Colonic mucosa (tissue), 4 donors: ENCODE results near the gene IGFALS. TPM values are rescaled to one million over a fixed set of nuclear protein-coding genes. Genes with fewer than 3 reads are reported as not detected.

ENCODE experiments used
- DNase-seq: peaks from one replicate; pipeline ENCODE4 v3.0.0-alpha.2; 2020
- H3K27ac ChIP-seq: fragments of 200-600 bp; one replicate; pipeline ENCODE4 v1.8.0; 2021
- H3K27me3 ChIP-seq: fragments of 200-600 bp; one replicate; pipeline ENCODE4 v1.8.0; 2021
- H3K36me3 ChIP-seq: fragments of 200-600 bp; one replicate; pipeline ENCODE4 v1.8.0; 2021
- H3K4me1 ChIP-seq: fragments of 200-600 bp; one replicate; pipeline ENCODE4 v1.8.0; 2021; ENCODE audit warnings: mild to moderate bottlenecking
- H3K4me3 ChIP-seq: fragments of 200-600 bp; one replicate; pipeline ENCODE4 v1.8.0; 2021
- H3K9ac ChIP-seq, 2 donors: one replicate each; pipeline ENCODE4 v1.7.0; 2013; ENCODE audit warnings: control low read depth in 2 of 2, low read depth in 2 of 2, low read length in 2 of 2
- H3K9me3 ChIP-seq: fragments of 200-600 bp; one replicate; pipeline ENCODE4 v1.8.0; 2021
- intact Hi-C: fragments of 100-400 bp; cut with DNase I; formaldehyde crosslinking; loops from one replicate; pipeline ENCODE4 v1.14.1; 2022
- total RNA-seq, 2 donors: library from RNA; stranded (reverse); fragmentation: NEBNext Ultra II Directional in 1 of 2; extraction: Animal tissue kit (Norgen Biotek cat#: 25700) in 1 of 2; gene quantifications; one replicate each; pipeline ENCODE4 v1.2.1, GENCODE V29; 2021
- TF ChIP-seq, protein P1 (sequence below): fragments of 200-600 bp; IDR thresholded peaks from one replicate; pipeline ENCODE4 v1.8.0; 2022; ENCODE audit warnings: antibody characterized with exemption, mild to moderate bottlenecking
- donor health status: healthy.
- donor health status: DM: no; HTN: no; CAD: no.
- donor health status: DM: no; HTN: no; CAD: no.

Gene IGFALS
- total RNA-seq, 2 donors from 2014 or later = 5.7 to 7.0 TPM

DNA sequence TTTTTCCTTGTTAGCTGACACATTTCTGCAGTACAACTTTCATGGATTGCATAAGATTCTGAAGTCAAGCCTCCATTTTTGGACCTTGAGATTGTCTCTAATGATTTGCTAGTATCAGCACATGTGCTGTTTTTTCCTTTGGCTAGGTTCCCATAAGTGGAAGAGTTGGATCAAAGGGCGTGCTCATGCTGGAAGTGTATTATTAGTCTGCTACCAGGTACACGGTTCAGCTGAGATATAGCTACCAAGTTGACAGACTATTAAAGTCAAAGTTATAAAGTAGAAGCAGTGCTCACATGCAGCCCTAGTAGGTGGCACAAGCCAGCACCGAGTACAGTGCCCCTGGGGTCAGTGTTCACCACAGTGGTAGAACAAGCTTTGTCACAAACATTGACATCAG is 36.7 kb upstream of the IGFALS start:
- intact Hi-C loops = no loop called here

DNA sequence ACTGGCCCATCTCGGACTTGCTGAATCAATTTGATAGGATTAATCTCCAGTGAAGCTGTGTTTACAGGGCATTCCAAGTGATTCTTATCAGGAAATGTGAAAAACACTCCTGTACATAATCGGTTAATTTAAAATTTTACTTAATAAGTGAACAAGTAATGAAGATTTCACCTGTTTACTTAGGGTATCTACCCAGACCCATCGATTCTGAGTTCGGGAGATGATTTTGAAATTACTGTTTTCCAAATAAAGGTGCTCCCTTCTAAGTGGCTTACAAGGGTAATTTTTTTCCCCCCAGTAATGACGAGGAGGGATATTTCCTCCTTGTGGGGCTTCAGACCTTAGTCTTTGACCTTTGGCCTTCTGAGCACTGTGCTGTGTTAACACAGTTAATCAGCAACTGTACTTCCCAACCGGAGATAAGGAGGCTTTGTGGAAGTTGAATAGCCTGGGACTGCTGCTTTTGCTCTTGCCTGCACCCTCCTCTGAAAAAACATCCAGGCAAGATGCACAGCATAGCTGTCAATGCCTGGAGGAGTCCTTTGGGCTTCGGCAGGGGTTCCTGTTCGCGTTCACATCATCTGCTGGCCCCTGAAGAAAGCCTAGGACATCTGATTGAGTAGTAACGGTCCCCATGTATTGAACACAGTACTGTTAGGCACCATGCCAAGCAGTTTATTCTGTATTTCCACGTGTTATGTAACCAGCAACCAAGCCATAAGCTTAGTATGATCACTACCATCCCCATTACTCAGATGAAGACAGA is 35.3 kb upstream of the IGFALS start:
- no peaks in the 10 kb centered on the region for H3K36me3 ChIP-seq
- peak; percentile 59 for DNase-seq
- H3K4me3 ChIP-seq = peak overlapping the region; percentile 92
- intact Hi-C loops = no loop called here
- H3K9me3 ChIP-seq = no peaks in the 10 kb centered on the region
- peaks cover 24% of the 10 kb centered on the region for H3K4me1 ChIP-seq
- no peaks in the 10 kb centered on the region for H3K27me3 ChIP-seq
- peak overlapping the region; percentile 70 for H3K27ac ChIP-seq
- TF ChIP-seq, protein P1, sequence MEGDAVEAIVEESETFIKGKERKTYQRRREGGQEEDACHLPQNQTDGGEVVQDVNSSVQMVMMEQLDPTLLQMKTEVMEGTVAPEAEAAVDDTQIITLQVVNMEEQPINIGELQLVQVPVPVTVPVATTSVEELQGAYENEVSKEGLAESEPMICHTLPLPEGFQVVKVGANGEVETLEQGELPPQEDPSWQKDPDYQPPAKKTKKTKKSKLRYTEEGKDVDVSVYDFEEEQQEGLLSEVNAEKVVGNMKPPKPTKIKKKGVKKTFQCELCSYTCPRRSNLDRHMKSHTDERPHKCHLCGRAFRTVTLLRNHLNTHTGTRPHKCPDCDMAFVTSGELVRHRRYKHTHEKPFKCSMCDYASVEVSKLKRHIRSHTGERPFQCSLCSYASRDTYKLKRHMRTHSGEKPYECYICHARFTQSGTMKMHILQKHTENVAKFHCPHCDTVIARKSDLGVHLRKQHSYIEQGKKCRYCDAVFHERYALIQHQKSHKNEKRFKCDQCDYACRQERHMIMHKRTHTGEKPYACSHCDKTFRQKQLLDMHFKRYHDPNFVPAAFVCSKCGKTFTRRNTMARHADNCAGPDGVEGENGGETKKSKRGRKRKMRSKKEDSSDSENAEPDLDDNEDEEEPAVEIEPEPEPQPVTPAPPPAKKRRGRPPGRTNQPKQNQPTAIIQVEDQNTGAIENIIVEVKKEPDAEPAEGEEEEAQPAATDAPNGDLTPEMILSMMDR = no peak
- H3K9ac ChIP-seq = peak overlapping the region in 1 of 2 donors; percentile 82

More for the DNA sequence above, 36.7 kb upstream of the IGFALS start:
- Histone ChIP-seq H3K4me1 (peaks cover 21% of the 10 kb centered on the region), H3K36me3 (no peaks in the 10 kb centered on the region), H3K4me3 (no peak overlapping the region), H3K9me3 (no peaks in the 10 kb centered on the region), H3K27ac (peak overlapping the region; percentile 70), H3K27me3 (no peaks in the 10 kb centered on the region), H3K9ac (peak overlapping the region in 1 of 2 donors; percentile 44)
- TF ChIP-seq, protein P1 = no peak
- peak; percentile 38 for DNase-seq

DNA sequence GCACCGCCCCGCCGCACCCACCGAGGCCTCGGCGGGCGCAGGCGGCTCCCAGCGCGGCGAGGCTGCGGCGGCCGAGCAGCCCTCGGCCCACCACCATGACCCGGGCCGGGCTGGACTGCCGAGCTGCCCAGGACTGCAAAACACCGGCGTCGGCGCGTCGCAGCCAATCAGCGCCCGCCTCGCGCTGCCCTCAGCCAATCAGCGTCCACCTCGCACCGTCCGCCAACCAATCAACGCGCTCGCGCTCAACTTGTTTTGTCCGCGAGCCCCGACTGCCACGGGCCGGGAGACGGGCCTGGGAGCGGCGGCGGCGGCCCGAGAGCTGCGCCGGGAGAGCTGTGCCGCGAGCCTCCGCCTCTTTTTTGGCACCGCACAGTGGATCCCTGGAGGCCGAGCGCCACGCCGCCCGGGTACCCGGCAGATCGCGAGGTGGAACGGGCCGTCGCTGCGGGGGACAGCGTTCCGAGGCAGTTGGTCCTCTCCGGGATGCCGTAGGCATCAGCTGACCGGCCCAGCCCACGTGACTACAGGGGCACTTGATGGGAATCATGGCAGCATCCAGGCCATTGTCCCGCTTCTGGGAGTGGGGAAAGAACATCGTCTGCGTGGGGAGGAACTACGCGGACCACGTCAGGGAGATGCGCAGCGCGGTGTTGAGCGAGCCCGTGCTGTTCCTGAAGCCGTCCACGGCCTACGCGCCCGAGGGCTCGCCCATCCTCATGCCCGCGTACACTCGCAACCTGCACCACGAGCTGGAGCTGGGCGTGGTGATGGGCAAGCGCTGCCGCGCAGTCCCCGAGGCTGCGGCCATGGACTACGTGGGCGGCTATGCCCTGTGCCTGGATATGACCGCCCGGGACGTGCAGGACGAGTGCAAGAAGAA is 33.4 kb upstream of the IGFALS start, which contains the start of the genes FAHD1 and HAGH:
Gene FAHD1, plus strand, starts transcription at position 516 of the 883 bp plus-strand sequence. Its CDS starts 33 bp downstream, at position 549.
Gene HAGH, minus strand, starts transcription at position 135 of the 883 bp plus-strand sequence. Its CDS starts 38 bp downstream, at position 97.
- Histone ChIP-seq H3K4me3 (peak within 1 kb of the TSS; percentile 92), H3K27ac (peak within 1 kb of the TSS; percentile 80), H3K4me1 (peaks cover 24% of the 10 kb centered on the region), H3K9me3 (no peaks in the 10 kb centered on the region), H3K27me3 (no peaks in the 10 kb centered on the region), H3K9ac (peak within 1 kb of the TSS; percentile 91 to 98), H3K36me3 (peaks cover 5% of the 10 kb centered on the region)
- peak; percentile 95 for DNase-seq
- TF ChIP-seq, protein P1 = no peak
- intact Hi-C loops = no loop called here

DNA sequence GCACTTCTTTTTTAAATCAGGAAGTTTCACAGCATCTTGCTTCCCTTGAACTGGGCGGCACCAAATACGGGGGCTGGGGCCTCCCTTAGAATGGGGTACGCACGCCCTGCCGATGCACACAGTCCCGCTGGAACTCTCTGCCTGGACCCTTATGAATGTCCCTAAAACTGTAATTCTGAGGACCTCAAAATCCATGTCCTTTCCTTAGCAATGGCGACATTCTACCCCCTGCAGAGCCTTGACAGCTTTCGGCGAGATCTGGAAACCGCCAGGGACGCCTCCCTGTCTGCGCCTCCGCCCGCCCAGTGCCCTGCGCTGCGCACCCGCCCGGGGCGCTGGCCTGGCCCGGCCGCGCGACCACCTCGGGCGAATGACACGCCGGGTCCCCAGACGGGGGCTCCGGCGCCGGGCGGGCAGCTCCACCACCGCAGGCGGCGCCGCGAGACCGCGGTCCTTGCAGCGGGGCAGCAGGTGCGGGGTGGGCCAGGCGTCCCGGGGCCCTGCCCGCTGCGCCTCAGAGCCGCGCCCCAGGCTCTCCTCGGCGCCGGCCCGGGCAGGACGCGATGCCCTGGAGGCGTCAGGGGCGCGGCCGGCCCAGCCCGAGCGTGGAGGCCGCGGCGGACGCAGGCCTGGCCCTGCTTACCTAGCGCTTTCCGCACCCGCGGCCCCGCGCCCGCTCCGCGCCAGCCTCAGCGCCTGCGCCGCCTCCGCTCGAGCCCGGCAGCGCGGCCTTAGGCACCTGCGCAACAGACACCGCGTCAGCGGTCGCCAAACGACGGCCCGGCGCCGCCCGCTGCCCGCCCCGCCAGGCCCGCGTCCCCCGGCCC is 32.6 kb upstream of the IGFALS start:
- H3K36me3 ChIP-seq = peaks cover 8% of the 10 kb centered on the region
- DNase-seq = peak; percentile 45
- H3K9me3 ChIP-seq = no peaks in the 10 kb centered on the region
- H3K27me3 ChIP-seq = no peaks in the 10 kb centered on the region
- intact Hi-C loops = no loop called here
- peak overlapping the region; percentile 92 for H3K4me3 ChIP-seq
- TF ChIP-seq, protein P1 = no peak
- H3K27ac ChIP-seq = peak overlapping the region; percentile 80
- H3K4me1 ChIP-seq = peaks cover 24% of the 10 kb centered on the region
- peak overlapping the region; percentile 68 to 91 for H3K9ac ChIP-seq
